Measurements from ENCODE around the gene UBA7. TPM values are rescaled to one million over a fixed set of nuclear protein-coding genes. Genes with fewer than 3 reads are reported as not detected.

Gene UBA7
- total and polyA plus RNA-seq, 2 of the 13 experiments (the other 11 are each of a cell fraction or from before 2014, with no cell fraction given) = 9.5 to 16.5 TPM

- ChIA-PET POLR2A (interaction anchor here (0.9 to 1.1 kb wide), 2 partner anchors 21 to 84 kb away, joined by 3 read pairs; partner anchors contain the start of genes GMPPB and IP6K1), CTCF (ENCODE audit: low intra/inter-chr PET ratio, low total read pairs) (no interaction called here)
- Histone ChIP-seq H3K9me3 (ENCODE audit: low read length) (no peaks in the 10 kb centered on the region), H3K4me3 (replicated peaks in 1 of 3; ENCODE audit: insufficient read depth in 1 of 3, low read depth in 2 of 3, low read length in 3 of 3) (no peak overlapping the region), H3K4me1 (ENCODE audit: insufficient read depth, low read length) (peaks cover 53% of the 10 kb centered on the region), H4K20me1 (ENCODE audit: insufficient read depth, low read length) (no peaks in the 10 kb centered on the region), H3K4me2 (ENCODE audit: low read depth, low read length) (no peak overlapping the region), H3K36me3 (replicated peaks in 1 of 2; ENCODE audit: control insufficient read depth in 1 of 2, insufficient read depth in 2 of 2, low read length in 2 of 2) (no peaks in the 10 kb centered on the region; a peak in 1 of 5 replicates), H3K27ac (ENCODE audit: extremely low read length, insufficient read depth, low read length) (no peak overlapping the region), H3K27me3 (ENCODE audit: control insufficient read depth in 1 of 2, insufficient read depth in 2 of 2, low read length in 2 of 2) (peaks cover 0 to 12% of the 10 kb centered on the region in 2 experiments; a peak in 3 of 5 replicates), H2AFZ (ENCODE audit: low read length) (no peak overlapping the region), H3K9ac (ENCODE audit: insufficient read depth, low read depth, low read length) (no peak overlapping the region), H3K79me2 (ENCODE audit: insufficient read depth, low read length) (no peaks in the 10 kb centered on the region)
- ATAC-seq (no peak), FAIRE-seq (no peak), DNase-seq (ENCODE audit: low spot score) (no peak)
- WGBS (ENCODE audit: low lambda C conversion rate) = 76% methylated on average over 5 of the region's 13 CpGs
- intact Hi-C loops (cut with micrococcal nuclease; ENCODE audit: unreplicated experiment) = no loop called here
- no TSS peak for BruUV-seq (replicated peaks)
- TF ChIP-seq ZNF510 (CRISPR knock-in tag; IDR thresholded peaks at IDR 0.05; ENCODE audit: low read depth) = no peak
- TF ChIP-seq, protein P1, sequence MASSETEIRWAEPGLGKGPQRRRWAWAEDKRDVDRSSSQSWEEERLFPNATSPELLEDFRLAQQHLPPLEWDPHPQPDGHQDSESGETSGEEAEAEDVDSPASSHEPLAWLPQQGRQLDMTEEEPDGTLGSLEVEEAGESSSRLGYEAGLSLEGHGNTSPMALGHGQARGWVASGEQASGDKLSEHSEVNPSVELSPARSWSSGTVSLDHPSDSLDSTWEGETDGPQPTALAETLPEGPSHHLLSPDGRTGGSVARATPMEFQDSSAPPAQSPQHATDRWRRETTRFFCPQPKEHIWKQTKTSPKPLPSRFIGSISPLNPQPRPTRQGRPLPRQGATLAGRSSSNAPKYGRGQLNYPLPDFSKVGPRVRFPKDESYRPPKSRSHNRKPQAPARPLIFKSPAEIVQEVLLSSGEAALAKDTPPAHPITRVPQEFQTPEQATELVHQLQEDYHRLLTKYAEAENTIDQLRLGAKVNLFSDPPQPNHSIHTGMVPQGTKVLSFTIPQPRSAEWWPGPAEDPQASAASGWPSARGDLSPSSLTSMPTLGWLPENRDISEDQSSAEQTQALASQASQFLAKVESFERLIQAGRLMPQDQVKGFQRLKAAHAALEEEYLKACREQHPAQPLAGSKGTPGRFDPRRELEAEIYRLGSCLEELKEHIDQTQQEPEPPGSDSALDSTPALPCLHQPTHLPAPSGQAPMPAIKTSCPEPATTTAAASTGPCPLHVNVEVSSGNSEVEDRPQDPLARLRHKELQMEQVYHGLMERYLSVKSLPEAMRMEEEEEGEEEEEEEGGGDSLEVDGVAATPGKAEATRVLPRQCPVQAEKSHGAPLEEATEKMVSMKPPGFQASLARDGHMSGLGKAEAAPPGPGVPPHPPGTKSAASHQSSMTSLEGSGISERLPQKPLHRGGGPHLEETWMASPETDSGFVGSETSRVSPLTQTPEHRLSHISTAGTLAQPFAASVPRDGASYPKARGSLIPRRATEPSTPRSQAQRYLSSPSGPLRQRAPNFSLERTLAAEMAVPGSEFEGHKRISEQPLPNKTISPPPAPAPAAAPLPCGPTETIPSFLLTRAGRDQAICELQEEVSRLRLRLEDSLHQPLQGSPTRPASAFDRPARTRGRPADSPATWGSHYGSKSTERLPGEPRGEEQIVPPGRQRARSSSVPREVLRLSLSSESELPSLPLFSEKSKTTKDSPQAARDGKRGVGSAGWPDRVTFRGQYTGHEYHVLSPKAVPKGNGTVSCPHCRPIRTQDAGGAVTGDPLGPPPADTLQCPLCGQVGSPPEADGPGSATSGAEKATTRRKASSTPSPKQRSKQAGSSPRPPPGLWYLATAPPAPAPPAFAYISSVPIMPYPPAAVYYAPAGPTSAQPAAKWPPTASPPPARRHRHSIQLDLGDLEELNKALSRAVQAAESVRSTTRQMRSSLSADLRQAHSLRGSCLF (CRISPR knock-in tag; IDR thresholded peaks at IDR 0.05; ENCODE audit: borderline replicate concordance) = no peak
- TF ChIP-seq KLF9 (CRISPR knock-in tag; IDR thresholded peaks at IDR 0.05; ENCODE audit: low read depth) = no peak
- no peak for TF ChIP-seq ZNF75D (CRISPR knock-in tag; IDR thresholded peaks at IDR 0.05; ENCODE audit: borderline replicate concordance)
- no peak for TF ChIP-seq XRCC5 (optimal IDR thresholded peaks at IDR 0.05; ENCODE audit: low read length)
- TF ChIP-seq ZFP36L2 (CRISPR knock-in tag; IDR thresholded peaks at IDR 0.05) = no peak
- TF ChIP-seq CHCHD3 (CRISPR knock-in tag; IDR thresholded peaks at IDR 0.05) = no peak
- in situ Hi-C loops (cut with HindIII; ENCODE audit: extremely low pct_ligation_motif_present, low pct_unique_long_range_greater_than_20kb) = loop anchor here (5.0 to 10.0 kb wide), 2 partner anchors 35 to 97 kb away; partner anchors contain the start of gene MST1R
Observed at GRCh38 chr3:49807431-49808114, 6.2 kb downstream of the UBA7 start.

All from HepG2 (cell line).